Measurements from ENCODE around the gene DEGS2. TPM values are rescaled to one million over a fixed set of nuclear protein-coding genes. Genes with fewer than 3 reads are reported as not detected.

Gene DEGS2
- total and polyA plus RNA-seq, 4 experiments from 2014 or later, result 0.14 to 0.81 TPM; not detected in 2

- Mint-ChIP-seq H3K9me3 (peaks cover 0 to 2% (median 0%) of the 10 kb centered on the region in 8 donors), H3K4me1 (peaks cover under 1 to 24% (median 7%) of the 10 kb centered on the region in 4 donors), H3K4me3 (no peak overlapping the region), H3K36me3 (peaks cover 49 to 64% of the 10 kb centered on the region in 2 donors), H3K27me3 (no peaks in the 10 kb centered on the region), H3K27ac (no peak overlapping the region)
- intact Hi-C loops (cut with micrococcal nuclease), result loop anchor here (10.0 kb wide), 1 partner anchor 104 kb away; no protein-coding TSS in a partner anchor
- Histone ChIP-seq H3K4me3 (ENCODE audit: low read length in 2 of 2) (no peak overlapping the region), H3K36me3 (ENCODE audit: insufficient read depth, low read length) (peaks cover 78% of the 10 kb centered on the region), H3K4me1 (ENCODE audit: insufficient read depth, low read length) (peaks cover 5% of the 10 kb centered on the region), H3K27me3 (ENCODE audit: insufficient read depth, low read length) (no peaks in the 10 kb centered on the region), H3K9me3 (ENCODE audit: control insufficient read depth in 1 of 2, low read length in 2 of 2) (no peaks in the 10 kb centered on the region), H3K27ac (ENCODE audit: low read depth, low read length) (no peak overlapping the region)
- no peak for DNase-seq
- CTCF ChIA-PET (ENCODE audit: partially characterized antibody), result interaction anchor here (1.1 to 2.2 kb wide), 3 partner anchors 33 to 86 kb away, joined by 3 to 7 read pairs (median 3); no protein-coding TSS in a partner anchor
- POLR2A ChIA-PET (ENCODE audit: partially characterized antibody), result interaction anchor here (1.2 to 4.8 kb wide), 4 partner anchors 8 to 76 kb away, joined by 4 to 23 read pairs (median 6); partner anchors contain the start of gene EVL
These were observed 18.3 kb downstream of the DEGS2 start for GRCh38 chr14:100141098-100141497.

- Histone ChIP-seq H3K4me1 (ENCODE audit: insufficient read depth, low read length) (peaks cover 3% of the 10 kb centered on the region), H3K4me3 (ENCODE audit: low read length in 2 of 2) (no peak overlapping the region), H3K27me3 (ENCODE audit: insufficient read depth, low read length) (no peaks in the 10 kb centered on the region), H3K9me3 (ENCODE audit: control insufficient read depth in 1 of 2, low read length in 2 of 2) (no peaks in the 10 kb centered on the region), H3K27ac (ENCODE audit: low read depth, low read length) (no peak overlapping the region), H3K36me3 (ENCODE audit: insufficient read depth, low read length) (peaks cover 83% of the 10 kb centered on the region)
- peak overlapping the region in 1 of 7 donors; percentile 77 for H3K27ac Mint-ChIP-seq
- H3K9me3 Mint-ChIP-seq, result peaks cover 0 to 2% (median 0%) of the 10 kb centered on the region in 8 donors
- ChIA-PET CTCF (ENCODE audit: partially characterized antibody) (interaction anchor here (2.2 kb wide), 1 partner anchor 53 kb away, joined by 7 read pairs; no protein-coding TSS in a partner anchor), POLR2A (ENCODE audit: partially characterized antibody) (interaction anchor here (1.2 to 4.8 kb wide), 2 partner anchors 10 to 75 kb away, joined by 5 to 23 read pairs; partner anchors contain the start of gene EVL)
- intact Hi-C loops (cut with micrococcal nuclease), result loop anchor here (10.0 kb wide), 1 partner anchor 104 kb away; no protein-coding TSS in a partner anchor
- peaks cover 53 to 70% of the 10 kb centered on the region in 2 donors for H3K36me3 Mint-ChIP-seq
- DNase-seq, result no peak
- H3K4me3 Mint-ChIP-seq, result no peak overlapping the region
- no peaks in the 10 kb centered on the region for H3K27me3 Mint-ChIP-seq
- peaks cover 0 to 22% (median 7%) of the 10 kb centered on the region in 4 donors for H3K4me1 Mint-ChIP-seq
These were observed 18.9 kb downstream of the DEGS2 start for GRCh38 chr14:100140452-100141078.

- intact Hi-C loops (cut with micrococcal nuclease), result no loop called here
- Histone ChIP-seq H3K4me1 (ENCODE audit: insufficient read depth, low read length) (no peaks in the 10 kb centered on the region), H3K27ac (ENCODE audit: low read depth, low read length) (no peak overlapping the region), H3K4me3 (ENCODE audit: low read length in 2 of 2) (no peak overlapping the region), H3K36me3 (ENCODE audit: insufficient read depth, low read length) (peaks cover 96% of the 10 kb centered on the region), H3K9me3 (ENCODE audit: control insufficient read depth in 1 of 2, low read length in 2 of 2) (no peaks in the 10 kb centered on the region), H3K27me3 (ENCODE audit: insufficient read depth, low read length) (no peaks in the 10 kb centered on the region)
- no peak for DNase-seq
- Mint-ChIP-seq H3K9me3 (peaks cover 0 to 2% (median 0%) of the 10 kb centered on the region in 8 donors), H3K36me3 (peaks cover 65 to 83% of the 10 kb centered on the region in 2 donors), H3K4me3 (no peak overlapping the region), H3K4me1 (peaks cover 0 to 22% (median 7%) of the 10 kb centered on the region in 4 donors), H3K27me3 (no peaks in the 10 kb centered on the region), H3K27ac (peak overlapping the region in 1 of 7 donors; percentile 52)
- ChIA-PET CTCF (ENCODE audit: partially characterized antibody) (interaction anchor here (1.4 kb wide), 1 partner anchor 17 kb away, joined by 3 read pairs; no protein-coding TSS in a partner anchor), POLR2A (ENCODE audit: partially characterized antibody) (interaction anchor here (0.6 to 4.8 kb wide), 5 partner anchors 8 to 89 kb away, joined by 3 to 23 read pairs (median 3); partner anchors contain the start of gene EVL)
These were observed 20.5 kb downstream of the DEGS2 start for GRCh38 chr14:100138955-100139354.

GRCh38 chr14:100138082-100138787 lies 21.2 kb downstream of the DEGS2 start:
- Mint-ChIP-seq H3K36me3 (peaks cover 65 to 87% of the 10 kb centered on the region in 2 donors), H3K9me3 (peaks cover 0 to 2% (median 0%) of the 10 kb centered on the region in 8 donors), H3K27me3 (no peaks in the 10 kb centered on the region), H3K4me1 (peaks cover 0 to 22% (median 7%) of the 10 kb centered on the region in 4 donors), H3K27ac (peak overlapping the region in 6 of 7 donors; percentile 24 to 78 (median 58)), H3K4me3 (peak overlapping the region in 2 of 8 donors; percentile 35 to 36)
- intact Hi-C loops (cut with micrococcal nuclease), result no loop called here
- Histone ChIP-seq H3K4me3 (ENCODE audit: low read length in 2 of 2) (no peak overlapping the region), H3K27ac (ENCODE audit: low read depth, low read length) (no peak overlapping the region), H3K36me3 (ENCODE audit: insufficient read depth, low read length) (peaks cover 98% of the 10 kb centered on the region), H3K4me1 (ENCODE audit: insufficient read depth, low read length) (no peaks in the 10 kb centered on the region), H3K27me3 (ENCODE audit: insufficient read depth, low read length) (no peaks in the 10 kb centered on the region), H3K9me3 (ENCODE audit: control insufficient read depth in 1 of 2, low read length in 2 of 2) (no peaks in the 10 kb centered on the region)
- ChIA-PET POLR2A (ENCODE audit: partially characterized antibody) (interaction anchor here (1.2 to 4.8 kb wide), 4 partner anchors 8 to 73 kb away, joined by 3 to 23 read pairs (median 4); partner anchors contain the start of gene EVL), CTCF (ENCODE audit: partially characterized antibody) (interaction anchor here (1.4 kb wide), 2 partner anchors 17 to 27 kb away, joined by 3 read pairs; no protein-coding TSS in a partner anchor)
- no peak for DNase-seq

GRCh38 chr14:100137173-100137572 lies 22.3 kb downstream of the DEGS2 start:
- no peaks in the 10 kb centered on the region for H3K4me1 ChIP-seq (ENCODE audit: insufficient read depth, low read length)
- Mint-ChIP-seq H3K4me1 (peaks cover 0 to 19% (median 7%) of the 10 kb centered on the region in 4 donors), H3K27me3 (no peaks in the 10 kb centered on the region), H3K27ac (peak overlapping the region in 1 of 7 donors; percentile 15), H3K36me3 (peaks cover 67 to 91% of the 10 kb centered on the region in 2 donors), H3K9me3 (peaks cover 0 to 2% (median 0%) of the 10 kb centered on the region in 8 donors), H3K4me3 (no peak overlapping the region)
- no peak overlapping the region for H3K4me3 ChIP-seq (ENCODE audit: low read length in 2 of 2)
- peaks cover 99% of the 10 kb centered on the region for H3K36me3 ChIP-seq (ENCODE audit: insufficient read depth, low read length)
- no peak overlapping the region for H3K27ac ChIP-seq (ENCODE audit: low read depth, low read length)
- intact Hi-C loops (cut with micrococcal nuclease), result no loop called here
- CTCF ChIA-PET (ENCODE audit: partially characterized antibody), result interaction anchor here (1.4 kb wide), 1 partner anchor 26 kb away, joined by 3 read pairs; no protein-coding TSS in a partner anchor
- POLR2A ChIA-PET (ENCODE audit: partially characterized antibody), result no interaction called here
- no peaks in the 10 kb centered on the region for H3K9me3 ChIP-seq (ENCODE audit: control insufficient read depth in 1 of 2, low read length in 2 of 2)
- no peaks in the 10 kb centered on the region for H3K27me3 ChIP-seq (ENCODE audit: insufficient read depth, low read length)
- DNase-seq, result no peak

GRCh38 chr14:100135784-100136183 lies 23.7 kb downstream of the DEGS2 start:
- ChIA-PET POLR2A (ENCODE audit: partially characterized antibody) (interaction anchor here (1.1 kb wide), 1 partner anchor 16 kb away, joined by 3 read pairs; no protein-coding TSS in a partner anchor), CTCF (ENCODE audit: partially characterized antibody) (no interaction called here)
- peaks cover 99% of the 10 kb centered on the region for H3K36me3 ChIP-seq (ENCODE audit: insufficient read depth, low read length)

More at GRCh38 chr14:100135784-100136183, 23.7 kb downstream of the DEGS2 start:
- H3K27ac Mint-ChIP-seq, result peak overlapping the region in 3 of 7 donors; percentile 9 to 68 (median 43)
- peaks cover 73 to 94% of the 10 kb centered on the region in 2 donors for H3K36me3 Mint-ChIP-seq
- no peak overlapping the region for H3K4me3 Mint-ChIP-seq
- H3K27me3 ChIP-seq (ENCODE audit: insufficient read depth, low read length), result no peaks in the 10 kb centered on the region
- intact Hi-C loops (cut with micrococcal nuclease), result no loop called here
- no peak overlapping the region for H3K4me3 ChIP-seq (ENCODE audit: low read length in 2 of 2)
- peaks cover 0 to 20% (median 5%) of the 10 kb centered on the region in 4 donors for H3K4me1 Mint-ChIP-seq
- DNase-seq, result no peak
- H3K27me3 Mint-ChIP-seq, result no peaks in the 10 kb centered on the region
- peaks cover 0 to 6% (median 0%) of the 10 kb centered on the region in 8 donors for H3K9me3 Mint-ChIP-seq
- H3K9me3 ChIP-seq (ENCODE audit: control insufficient read depth in 1 of 2, low read length in 2 of 2), result no peaks in the 10 kb centered on the region
- no peaks in the 10 kb centered on the region for H3K4me1 ChIP-seq (ENCODE audit: insufficient read depth, low read length)
- no peak overlapping the region for H3K27ac ChIP-seq (ENCODE audit: low read depth, low read length)
